Natural killer cell (primary cell): ENCODE data around the gene CDC42BPG. TPM values are rescaled to one million over a fixed set of nuclear protein-coding genes. Genes with fewer than 3 reads are reported as not detected.

Experiments
- ATAC-seq, 3 donors: fragments of 150-1000 bp in 2 of 3; fragments of 200-7000 bp in 1 of 3; cut with Tn5 transposase; 1 replicate in 1 of 3; 2 replicates in 2 of 3; pipeline ENCODE4 v1.10.0; 2021; ENCODE audit warnings: mild to moderate bottlenecking in 2 of 3, moderate library complexity in 2 of 3
- DNase-seq, 2 donors: peaks; one replicate each; pipeline versions ENCODE4 v3.0.0 to v3.0.0-alpha.2; 2013 to 2021; ENCODE audit warnings: mixed read lengths in 1 of 2
- H3K27ac ChIP-seq: one replicate; pipeline ENCODE4 v1.5.1; 2013; ENCODE audit warnings: mild to moderate bottlenecking, low read length
- H3K27me3 ChIP-seq: one replicate; pipeline ENCODE4 v1.6.1; 2013; ENCODE audit warnings: low read length; ENCODE audit not compliant: control insufficient read depth, insufficient read depth
- H3K36me3 ChIP-seq: one replicate; pipeline ENCODE4 v1.6.1; 2013; ENCODE audit warnings: low read length; ENCODE audit not compliant: control insufficient read depth, insufficient read depth
- H3K4me1 ChIP-seq: one replicate; pipeline ENCODE4 v1.6.1; 2013; ENCODE audit warnings: low read length; ENCODE audit not compliant: control insufficient read depth, insufficient read depth
- H3K4me3 ChIP-seq: one replicate; pipeline ENCODE4 v1.5.1; 2013; ENCODE audit warnings: low read length
- H3K9me3 ChIP-seq: one replicate; pipeline ENCODE4 v1.6.1; 2013; ENCODE audit warnings: low read length; ENCODE audit not compliant: control insufficient read depth, insufficient read depth
- H3K27ac Mint-ChIP-seq, 2 donors: one replicate each; pipeline ENCODE4 v1.8.0; 2022; ENCODE audit warnings: mild to moderate bottlenecking in 2 of 2, mixed read lengths in 2 of 2, moderate library complexity in 1 of 2
- H3K27me3 Mint-ChIP-seq, 2 donors: one replicate each; pipeline ENCODE4 v1.8.0; 2022; ENCODE audit warnings: low read depth in 2 of 2, mixed read lengths in 2 of 2
- H3K36me3 Mint-ChIP-seq: one replicate; pipeline ENCODE4 v1.8.0; 2022; ENCODE audit warnings: mixed read lengths
- H3K4me1 Mint-ChIP-seq, 2 donors: one replicate each; pipeline ENCODE4 v1.8.0; 2022; ENCODE audit warnings: mixed read lengths in 2 of 2
- H3K4me3 Mint-ChIP-seq: one replicate; pipeline ENCODE4 v1.8.0; 2022; ENCODE audit warnings: mild to moderate bottlenecking, moderate library complexity, mixed read lengths
- H3K9me3 Mint-ChIP-seq, 2 donors: one replicate each; pipeline ENCODE4 v1.8.0; 2022; ENCODE audit warnings: mixed read lengths in 2 of 2
- CTCF ChIP-seq: fragments of 200-600 bp; IDR thresholded peaks from one replicate; pipeline ENCODE4 v1.8.0; 2022; ENCODE audit warnings: antibody characterized with exemption
- WGBS: methylation state at CpG from one replicate; pipeline ENCODE4 v1.1.7; 2013; ENCODE audit warnings: missing lambda C conversion rate; ENCODE audit not compliant: insufficient coverage; 5-methylcytosine and 5-hydroxymethylcytosine counted together
- intact Hi-C: fragments of 100-400 bp; cut with micrococcal nuclease; formaldehyde crosslinking; loops from one replicate; pipeline ENCODE4 v1.14.2; 2022
- total RNA-seq, 4 donors: library from RNA; stranded (reverse); fragments of 120-200 nt in 1 of 4; gene quantifications; one replicate each; pipeline versions ENCODE4 v1.2.3 to v1.2.4, GENCODE V29; 2013 to 2022

CDC42BPG gene
- total RNA-seq, 3 donors from 2014 or later (not counting 1 experiment from before 2014, with no cell fraction given), result 8.2 to 12.7 (median 10.7) TPM

GRCh38 chr11:64810271-64810890 lies 34.1 kb downstream of the CDC42BPG start, which contains the start of gene MEN1:
Gene MEN1 (minus strand): TSS chr11:64810551. CDS start chr11:64810109, 442 bp downstream.
- H3K4me1 ChIP-seq, result peaks cover 23% of the 10 kb centered on the region
- WGBS, result under 1% methylated on average over 43 of the region's 46 CpGs
- Mint-ChIP-seq H3K27me3 (no peaks in the 10 kb centered on the region), H3K4me1 (peaks cover 17 to 26% of the 10 kb centered on the region in 2 donors), H3K4me3 (peak within 1 kb of the TSS; percentile 96), H3K36me3 (no peaks in the 10 kb centered on the region), H3K9me3 (no peaks in the 10 kb centered on the region), H3K27ac (peak within 1 kb of the TSS; percentile 95 to 96)
- H3K4me3 ChIP-seq, result peak within 1 kb of the TSS; percentile 89
- no peak for TF ChIP-seq CTCF
- H3K36me3 ChIP-seq, result peaks cover 6% of the 10 kb centered on the region
- H3K9me3 ChIP-seq, result no peaks in the 10 kb centered on the region
- peak; percentile 71 to 82 for DNase-seq
- intact Hi-C loops, result loop anchor here (5.0 kb wide), 1 partner anchor 68 kb away; the partner anchor contains the start of gene RASGRP2
- peak; percentile 85 to 88 (median 87) for ATAC-seq
- H3K27ac ChIP-seq, result peak within 1 kb of the TSS; percentile 93
- H3K27me3 ChIP-seq, result no peaks in the 10 kb centered on the region

GRCh38 chr11:64809781-64810241 lies 34.6 kb downstream of the CDC42BPG start:
- DNase-seq, result peak in 1 of 2 donors; percentile 42
- no peaks in the 10 kb centered on the region for H3K27me3 Mint-ChIP-seq
- peak overlapping the region; percentile 95 to 96 for H3K27ac Mint-ChIP-seq
- no peaks in the 10 kb centered on the region for H3K9me3 ChIP-seq
- H3K4me1 Mint-ChIP-seq, result peaks cover 17 to 26% of the 10 kb centered on the region in 2 donors
- no peak for TF ChIP-seq CTCF
- peaks cover 8% of the 10 kb centered on the region for H3K36me3 ChIP-seq
- ATAC-seq, result peak in 2 of 3 donors; percentile 1 to 5
- H3K4me3 Mint-ChIP-seq, result peak overlapping the region; percentile 96
- H3K9me3 Mint-ChIP-seq, result no peaks in the 10 kb centered on the region
- H3K36me3 Mint-ChIP-seq, result no peaks in the 10 kb centered on the region
- peak overlapping the region; percentile 93 for H3K27ac ChIP-seq
- WGBS, result 6% methylated on average over 44 of the region's 44 CpGs
- H3K27me3 ChIP-seq, result no peaks in the 10 kb centered on the region
- H3K4me3 ChIP-seq, result peak overlapping the region; percentile 89
- H3K4me1 ChIP-seq, result peaks cover 23% of the 10 kb centered on the region
- intact Hi-C loops, result loop anchor here (5.0 kb wide), 1 partner anchor 68 kb away; the partner anchor contains the start of gene RASGRP2

GRCh38 chr11:64805481-64805880 lies 39.0 kb downstream of the CDC42BPG start:
- Mint-ChIP-seq H3K27me3 (no peaks in the 10 kb centered on the region), H3K4me3 (no peak overlapping the region), H3K36me3 (no peaks in the 10 kb centered on the region), H3K27ac (peak overlapping the region in 1 of 2 donors; percentile 66), H3K4me1 (peaks cover 22 to 34% of the 10 kb centered on the region in 2 donors), H3K9me3 (no peaks in the 10 kb centered on the region)
- no peak overlapping the region for H3K27ac ChIP-seq
- DNase-seq, result no peak
- intact Hi-C loops, result no loop called here
- peaks cover 51% of the 10 kb centered on the region for H3K4me1 ChIP-seq
- no peak for TF ChIP-seq CTCF
- H3K27me3 ChIP-seq, result no peaks in the 10 kb centered on the region
- 98% methylated on average over 9 of the region's 9 CpGs for WGBS
- peaks cover 12% of the 10 kb centered on the region for H3K36me3 ChIP-seq
- ATAC-seq, result no peak
- H3K9me3 ChIP-seq, result no peaks in the 10 kb centered on the region
- no peak overlapping the region for H3K4me3 ChIP-seq
